Islet of Langerhans (tissue), 1 donor: ENCODE measurements around the gene TSHB.
A peak's percentile ranks its signal among the peaks of the same experiment; 100 is the strongest.

Source experiments
- FAIRE-seq: peaks from one replicate; lab custom pipeline; 2011; peaks lifted over from hg19 to GRCh38; lab: Jason Lieb, UNC

TSHB gene

GRCh38 chr1:115060501-115060900, 30.9 kb downstream of the TSHB start:
- FAIRE-seq: no peak

DNA sequence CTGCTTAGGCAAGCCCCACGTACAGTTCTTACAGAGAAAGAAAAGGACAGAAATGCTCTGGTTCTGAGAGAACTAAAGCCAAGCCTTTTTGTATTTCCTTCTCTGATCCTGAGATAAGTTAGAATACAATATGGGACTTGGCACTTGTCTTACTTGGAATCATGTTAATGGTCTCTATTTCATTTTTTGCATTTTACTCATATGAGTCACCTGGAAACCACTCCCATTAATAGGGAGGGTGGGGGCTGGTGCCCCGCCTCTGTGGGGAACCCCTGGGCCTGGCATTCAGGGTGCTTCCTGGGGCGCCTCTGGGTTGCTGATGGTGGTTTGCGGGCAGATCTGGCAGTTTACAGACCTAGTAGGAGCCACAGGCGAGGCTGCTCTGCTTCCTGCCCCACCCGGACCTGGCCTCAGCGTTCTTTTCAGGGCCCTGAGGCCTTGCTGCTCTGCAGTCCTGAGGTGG, 32.9 kb downstream of the TSHB start:
- no peak for FAIRE-seq

- no peak for FAIRE-seq
These were observed 33.7 kb downstream of the TSHB start for GRCh38 chr1:115063228-115063901.

DNA sequence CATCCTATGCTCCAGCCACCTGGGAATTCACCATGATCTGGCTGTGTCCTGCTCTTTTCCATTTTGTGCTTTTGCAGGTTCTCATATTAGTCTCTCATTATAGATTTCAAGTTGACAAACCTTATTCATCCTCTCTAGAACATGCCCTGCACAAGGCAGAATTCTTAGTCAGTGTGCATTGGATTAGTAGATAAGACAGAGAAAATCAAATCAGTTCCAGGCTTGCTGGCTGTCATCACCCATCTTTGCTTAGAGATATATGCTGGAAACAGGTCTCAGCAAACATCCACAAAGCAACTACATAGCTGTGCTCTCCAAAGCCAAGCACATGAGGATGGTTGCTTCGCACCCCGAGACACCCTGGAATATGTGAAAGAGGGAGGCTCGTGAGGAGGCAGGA, 34.8 kb downstream of the TSHB start:
- FAIRE-seq: no peak

GRCh38 chr1:115065021-115065420, 35.4 kb downstream of the TSHB start:
- peak; percentile 58 for FAIRE-seq

DNA sequence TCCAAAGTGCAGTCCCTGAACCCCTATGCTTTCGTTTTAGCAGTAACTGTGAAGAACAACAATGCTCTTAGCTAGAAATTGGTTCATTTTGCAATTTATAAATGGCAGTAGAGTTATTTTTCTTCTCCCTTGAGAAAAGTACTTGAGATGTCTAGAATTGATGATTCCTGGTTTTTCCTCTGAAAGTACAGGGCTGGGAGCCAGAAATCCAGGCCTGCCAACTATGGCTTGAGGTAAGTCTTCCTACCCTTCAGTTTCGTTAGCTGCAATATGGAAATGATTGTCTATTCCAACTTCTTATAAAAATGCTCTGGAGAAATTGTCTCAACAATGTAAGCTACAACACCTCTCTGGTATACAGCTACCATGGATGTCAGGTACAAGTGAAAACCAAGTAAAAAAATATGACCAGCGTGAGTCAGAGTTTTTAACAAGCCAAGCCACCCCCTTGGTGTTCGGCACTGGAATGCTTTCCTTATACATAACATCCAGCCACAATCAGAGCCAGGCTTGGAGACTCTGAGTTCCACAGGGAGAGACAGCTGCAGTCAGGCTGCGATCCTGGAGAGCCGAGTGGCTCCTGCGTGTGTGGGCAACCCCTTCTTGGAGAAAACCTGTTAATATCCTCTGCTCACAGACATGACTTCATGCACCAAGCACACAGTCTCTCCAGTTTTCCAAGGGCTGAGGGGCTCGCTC, 37.7 kb downstream of the TSHB start:
- no peak for FAIRE-seq

DNA sequence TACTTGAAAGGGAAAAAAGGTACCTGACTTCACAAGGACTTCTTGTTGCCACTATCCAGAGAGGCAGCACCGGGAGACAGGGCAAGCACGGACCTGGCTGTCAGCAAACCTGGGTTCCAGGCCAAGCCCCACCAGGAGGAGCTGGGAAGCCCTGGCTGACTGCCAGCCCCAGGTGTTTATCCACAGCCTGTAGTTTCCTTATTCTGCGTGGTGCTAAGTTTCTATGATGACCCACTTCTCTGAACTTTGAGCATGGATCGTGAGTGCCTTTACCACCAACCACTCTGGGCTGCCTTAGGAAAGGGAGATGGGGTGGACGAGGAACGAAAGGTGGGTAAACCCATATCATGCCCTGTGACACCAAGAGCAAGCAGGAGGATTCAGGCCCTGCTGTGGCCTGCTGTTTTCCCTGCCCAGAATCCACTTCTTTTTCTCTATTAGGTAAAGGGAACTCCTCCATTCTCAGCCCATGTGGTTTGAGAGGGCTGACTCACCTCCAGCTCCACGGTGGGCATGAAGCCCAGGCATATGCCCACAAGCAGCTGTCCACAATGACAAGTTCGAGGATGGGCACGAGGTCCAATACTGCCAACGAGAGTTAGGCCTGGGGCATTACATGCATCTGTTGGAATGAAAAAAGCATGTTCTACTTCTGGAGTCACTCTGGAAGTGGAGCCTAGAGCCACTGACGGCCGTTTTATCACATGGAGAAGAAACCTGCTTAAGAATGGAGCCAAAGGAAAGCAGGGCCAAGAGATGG, 39.4 kb downstream of the TSHB start:
- FAIRE-seq: no peak

GRCh38 chr1:115069659-115070308, 40.2 kb downstream of the TSHB start:
- no peak for FAIRE-seq

DNA sequence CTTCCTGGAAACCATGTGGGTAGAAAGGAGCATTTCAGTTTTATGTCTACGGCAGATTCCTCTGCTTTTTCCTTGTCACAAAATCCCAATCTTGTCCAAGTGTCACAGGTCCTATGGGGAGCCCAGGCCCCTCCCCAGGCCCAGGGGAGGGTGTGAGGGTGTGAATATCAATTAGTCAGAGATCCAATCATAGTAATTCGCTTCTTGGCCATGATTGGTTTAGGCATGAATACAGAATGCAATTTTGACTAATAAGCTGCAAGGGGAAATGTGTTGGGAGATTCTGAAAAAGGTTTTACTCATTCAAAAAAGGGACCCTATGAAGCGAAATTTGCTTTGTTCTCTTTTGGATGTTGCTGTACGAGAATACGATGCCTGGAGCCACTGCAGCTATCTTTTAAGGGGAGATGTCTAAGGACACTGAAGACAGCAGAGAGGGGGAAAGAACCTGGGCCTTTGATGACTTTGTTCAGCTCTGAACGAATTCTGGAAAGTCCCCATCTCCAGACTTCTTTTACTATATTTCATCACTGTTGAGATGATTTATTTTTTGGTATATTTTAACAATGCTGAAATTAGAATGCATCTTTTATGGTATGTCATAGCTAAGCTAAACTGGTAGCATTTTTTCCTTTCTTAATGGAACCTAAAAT, 41.5 kb downstream of the TSHB start:
- FAIRE-seq: no peak

- peak; percentile 13 for FAIRE-seq
These were observed 43.9 kb downstream of the TSHB start for GRCh38 chr1:115073298-115074087.

GRCh38 chr1:115074839-115075534, 45.4 kb downstream of the TSHB start:
- no peak for FAIRE-seq

DNA sequence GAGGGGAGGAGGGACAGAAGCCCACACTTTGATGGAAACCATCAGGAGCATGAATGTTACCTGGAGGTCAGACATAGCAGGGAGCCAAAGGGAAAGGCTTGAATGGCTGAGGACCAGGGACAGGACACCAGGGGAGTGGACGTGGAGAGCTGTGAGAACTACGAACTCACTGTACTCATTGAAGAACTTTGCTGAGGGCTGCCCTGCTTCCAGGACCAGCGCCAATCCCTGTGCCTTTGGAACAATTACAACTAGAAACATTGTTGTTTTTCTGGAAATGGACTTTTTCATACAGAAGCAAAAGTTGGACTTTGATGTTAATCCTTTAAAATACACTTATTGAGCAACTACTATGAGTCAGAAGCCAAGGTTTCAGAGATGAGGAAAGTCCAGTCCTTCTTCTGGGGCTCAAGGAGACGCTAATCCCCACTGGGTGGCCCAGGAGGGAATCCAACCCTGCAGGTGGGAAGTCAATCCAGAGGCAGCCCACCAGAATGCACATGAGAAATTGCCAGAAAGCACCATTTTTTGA, 46.8 kb downstream of the TSHB start:
- no peak for FAIRE-seq

DNA sequence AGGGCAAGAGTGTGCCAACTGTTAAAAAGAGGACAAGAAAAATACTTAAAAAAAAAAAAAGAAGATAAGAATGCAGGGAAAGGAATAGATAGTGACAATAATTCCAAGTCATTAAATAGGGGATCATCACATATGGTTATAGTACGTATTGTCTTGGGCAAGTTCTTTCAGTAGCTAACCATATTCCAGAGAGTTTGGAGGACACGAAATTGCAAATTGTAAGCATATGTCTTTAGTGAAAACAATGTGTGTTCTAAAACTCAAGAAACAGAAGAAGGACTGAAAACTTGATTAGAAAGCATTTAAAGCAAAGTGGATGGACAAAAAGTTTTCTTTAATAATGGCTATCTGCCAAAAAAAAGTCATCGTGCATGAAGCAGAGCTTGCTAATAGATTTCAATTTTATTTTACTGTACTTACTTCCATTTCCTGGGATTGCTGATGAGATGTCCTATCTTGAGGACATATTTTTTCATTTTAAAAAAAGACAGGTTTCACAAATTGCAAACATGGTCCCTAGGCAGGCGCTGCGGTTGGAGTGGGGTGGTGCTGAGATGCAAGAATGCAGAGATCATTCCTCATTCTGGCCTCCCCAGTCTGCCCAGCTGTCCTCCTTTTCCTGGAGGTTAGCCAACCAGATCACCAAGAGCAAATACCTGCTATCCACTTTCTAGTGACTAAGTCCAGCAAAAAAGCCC, 47.8 kb downstream of the TSHB start:
- FAIRE-seq: no peak

DNA sequence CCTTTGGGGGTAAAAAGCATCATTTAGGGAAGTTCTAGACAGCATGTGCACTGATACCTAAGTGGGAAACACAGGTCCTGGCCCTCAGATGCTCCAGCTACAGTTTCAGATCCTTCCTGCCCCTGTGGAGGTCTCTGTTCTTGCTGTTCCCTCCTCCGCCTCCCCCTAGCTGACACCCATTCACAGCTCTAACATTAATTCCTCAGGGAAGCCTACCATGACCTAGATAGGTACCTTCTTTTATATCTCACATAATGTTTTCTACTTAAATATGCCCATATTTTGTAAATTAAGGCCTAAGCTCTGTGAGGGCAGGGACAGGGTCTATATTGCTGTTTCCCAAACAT, 48.3 kb downstream of the TSHB start:
- FAIRE-seq: no peak

DNA sequence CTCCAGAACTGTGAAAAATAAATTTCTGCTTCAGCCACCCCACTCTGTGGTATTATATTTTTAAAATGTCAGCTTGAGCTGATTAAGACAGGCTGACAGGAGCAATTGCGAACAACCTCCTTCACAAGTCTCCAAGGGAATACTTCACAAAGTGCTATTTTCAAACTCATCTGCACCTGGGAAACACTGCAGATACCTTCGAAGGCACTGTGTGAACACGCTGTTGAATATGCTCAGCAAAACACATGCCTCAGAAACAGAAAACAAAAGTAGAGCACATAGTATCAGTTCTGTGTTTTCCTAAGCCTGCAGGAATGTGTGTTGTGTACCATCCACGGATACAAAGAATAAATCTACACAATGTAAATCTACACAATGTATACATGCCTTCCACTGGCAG, 49.1 kb downstream of the TSHB start:
- FAIRE-seq: no peak

DNA sequence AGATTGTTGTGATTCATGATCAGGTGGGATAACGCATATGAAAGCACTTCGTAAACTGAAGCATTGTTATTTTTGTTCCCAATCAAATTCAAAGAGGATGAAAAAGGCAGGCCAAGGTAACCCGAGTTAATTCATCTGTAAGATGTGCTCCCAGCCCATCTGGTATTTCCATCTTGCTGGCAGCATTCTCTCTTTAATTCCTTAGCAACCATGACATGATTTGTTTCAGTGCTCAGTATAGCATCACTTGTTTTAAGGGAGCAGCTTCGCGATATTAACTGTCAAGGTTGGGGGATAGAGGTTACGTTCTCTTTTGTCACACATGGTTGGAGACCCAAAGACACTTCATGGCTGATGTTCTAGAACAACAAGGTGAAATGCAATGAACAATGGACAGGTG, 53.3 kb downstream of the TSHB start:
- peak; percentile 99 for FAIRE-seq
